Stimulated activated CD8-positive, alpha-beta memory T cell treated with anti-CD3 and anti-CD28 coated beads, Interleukin-4, amount 100 ng/mL, for 48 hours (primary cell): ENCODE results near the gene TNKS2.
A peak's percentile ranks its signal among the peaks of the same experiment; 100 is the strongest.
"Not testable (repeated sequence)": the region's sequence is repeated elsewhere in the genome, so short reads cannot be mapped to it uniquely, and the experiment has no call there.

Source experiments
- DNase-seq: peaks from one replicate; pipeline ENCODE4 v3.0.0-alpha.2; 2020

The TNKS2 gene

GRCh38 chr10:91879515-91880170 is 81.4 kb downstream of the TNKS2 start:
- DNase-seq: no peak

- no peak for DNase-seq
Observed at GRCh38 chr10:91880310-91880709, 82.1 kb downstream of the TNKS2 start.

GRCh38 chr10:91883549-91884444 is 85.6 kb downstream of the TNKS2 start:
- no peak for DNase-seq

GRCh38 chr10:91884536-91884935 is 86.3 kb downstream of the TNKS2 start:
- DNase-seq: no peak

GRCh38 chr10:91885362-91886079 is 87.3 kb downstream of the TNKS2 start:
- no peak for DNase-seq

GRCh38 chr10:91886954-91887271 is 88.7 kb downstream of the TNKS2 start:
- DNase-seq: no peak

- peak; percentile 42 for DNase-seq
Observed at GRCh38 chr10:91887272-91888076, 89.2 kb downstream of the TNKS2 start.

- DNase-seq: no peak
Observed at GRCh38 chr10:91891125-91892001, 93.1 kb downstream of the TNKS2 start.

- no peak for DNase-seq
Observed at GRCh38 chr10:91893051-91893450, 94.8 kb downstream of the TNKS2 start.

- DNase-seq: not testable (repeated sequence)
Observed at GRCh38 chr10:91894261-91894685, 96.0 kb downstream of the TNKS2 start.

GRCh38 chr10:91896212-91896756 is 98.1 kb downstream of the TNKS2 start:
- no peak for DNase-seq

- DNase-seq: no peak
Observed at GRCh38 chr10:91897421-91897820, 99.2 kb downstream of the TNKS2 start.

- peak; percentile 65 for DNase-seq
Observed at GRCh38 chr10:91901784-91902677, 103.8 kb downstream of the TNKS2 start.

GRCh38 chr10:91907033-91907594 is 108.9 kb downstream of the TNKS2 start:
- DNase-seq: no peak

- DNase-seq: no peak
Observed at GRCh38 chr10:91907914-91908336, 109.7 kb downstream of the TNKS2 start.

- DNase-seq: peak; percentile 79
Observed at GRCh38 chr10:91908337-91909116, 110.3 kb downstream of the TNKS2 start.

- DNase-seq: peak; percentile 54
Observed at GRCh38 chr10:91909117-91909677, 111.0 kb downstream of the TNKS2 start, which contains the start of gene FGFBP3. TSS of gene FGFBP3 (minus strand) at chr10:91909486. CDS start at chr10:91908969, 517 bp downstream.

GRCh38 chr10:91910467-91910866 is 112.2 kb downstream of the TNKS2 start:
- DNase-seq: no peak
